ENCODE data around the gene SPTBN4. TPM values are rescaled to one million over a fixed set of nuclear protein-coding genes. Genes with fewer than 3 reads are reported as not detected.

The SPTBN4 gene
- total and polyA plus RNA-seq, 10 of the 15 experiments (the other 5 are each of a cell fraction or from before 2014, with no cell fraction given) = 0.04 to 1.1 (median 0.34) TPM; not detected in 1

- 83% methylated on average over 3 of the region's 3 CpGs for WGBS (ENCODE audit: insufficient coverage, insufficient replicate concordance, low lambda C conversion rate, missing lambda C conversion rate)
- CTCF ChIA-PET = interaction anchor here (1.3 kb wide), 1 partner anchor 155 kb away, joined by 3 read pairs; no protein-coding TSS in a partner anchor
- RAD21 ChIA-PET (ENCODE audit: unreplicated experiment) = no interaction called here
- peaks cover 23% of the 10 kb centered on the region for H3K4me1 ChIP-seq (ENCODE audit: control insufficient read depth, insufficient read depth, low read length)
- H3K79me2 ChIP-seq (ENCODE audit: control insufficient read depth, insufficient read depth, low read length) = no peaks in the 10 kb centered on the region
- no peak overlapping the region for H3K4me3 ChIP-seq
- ATAC-seq = no peak
- no peak overlapping the region for H3K27ac ChIP-seq (ENCODE audit: control insufficient read depth, insufficient read depth)
- POLR2A ChIA-PET = interaction anchor here (0.6 kb wide), 1 partner anchor 11 kb away, joined by 3 read pairs; no protein-coding TSS in a partner anchor
- FAIRE-seq = no peak
- intact Hi-C loops (cut with micrococcal nuclease; ENCODE audit: unreplicated experiment) = no loop called here
- BruUV-seq (replicated peaks) = no TSS peak
- no peaks in the 10 kb centered on the region for H4K20me1 ChIP-seq (ENCODE audit: control insufficient read depth, insufficient read depth)
- in situ Hi-C loops (cut with MboI) = no loop called here
- no peaks in the 10 kb centered on the region for H3K27me3 ChIP-seq (replicated peaks in 1 of 2; ENCODE audit: control insufficient read depth in 2 of 2, insufficient read depth in 2 of 2, low read length in 1 of 2)
- no peak for TF ChIP-seq IRF4 (IDR thresholded peaks at IDR 0.05; ENCODE audit: low read depth, low read length)
- TF ChIP-seq NFYB (IDR thresholded peaks at IDR 0.05; ENCODE audit: insufficient read depth, low read depth, low read length) = no peak
- no peak for TF ChIP-seq YY1 (IDR thresholded peaks at IDR 0.05; ENCODE audit: low read depth, low read length)
- TF ChIP-seq MLLT1 (IDR thresholded peaks at IDR 0.05) = no peak
- no peak for TF ChIP-seq SRF (IDR thresholded peaks at IDR 0.05; ENCODE audit: low read depth in 2 of 2, low read length in 2 of 2)
- TF ChIP-seq WRNIP1 (IDR thresholded peaks at IDR 0.05; ENCODE audit: borderline replicate concordance, low read depth, low read length) = no peak
- TF ChIP-seq ZNF687 (IDR thresholded peaks at IDR 0.05) = no peak
- TF ChIP-seq SP1 (IDR thresholded peaks at IDR 0.05; ENCODE audit: low read depth, low read length) = no peak
- no peak for TF ChIP-seq CHD4 (IDR thresholded peaks at IDR 0.05)
- TF ChIP-seq HCFC1 (IDR thresholded peaks at IDR 0.05; ENCODE audit: low read length) = no peak
- TF ChIP-seq RFX5 (IDR thresholded peaks at IDR 0.05; ENCODE audit: low read depth, low read length) = no peak
- TF ChIP-seq NKRF (conservative IDR thresholded peaks at IDR 0.05) = no peak
- H3K36me3 ChIP-seq (ENCODE audit: control insufficient read depth in 2 of 2, insufficient read depth in 2 of 2, low read length in 1 of 2) = no peaks in the 10 kb centered on the region
- no peaks in the 10 kb centered on the region for H3K9me3 ChIP-seq (replicated peaks; ENCODE audit: control insufficient read depth, insufficient read depth, low read length)
- H3K4me2 ChIP-seq (ENCODE audit: control insufficient read depth, insufficient read depth) = no peak overlapping the region
- no peak overlapping the region for H2AFZ ChIP-seq (ENCODE audit: control insufficient read depth, low read depth, low read length)
- SMC1A ChIA-PET (ENCODE audit: uncharacterized antibody, unreplicated experiment) = no interaction called here
- DNase-seq (ENCODE audit: low read depth, low spot score) = no peak
- no peak overlapping the region for H3K9ac ChIP-seq (ENCODE audit: control insufficient read depth, insufficient read depth, low read length)
Measured at GRCh38 chr19:40460185-40460584, 6.6 kb upstream of the SPTBN4 start.
